SK-N-SH treated with all-trans-retinoic acid at 6 μM for 48 hours (cell line): ENCODE measurements around the gene ADK.

Experiments used
- ATAC-seq: fragments of 200-7000 bp; cut with Tn5 transposase; 3 replicates; pipeline ENCODE4 v1.9.1; 2020; ENCODE audit warnings: mild to moderate bottlenecking, moderate library complexity
- ARNTL ChIP-seq: fragments of 450-650 bp; formaldehyde crosslinking; IDR thresholded peaks from 2 replicates; pipeline ENCODE4 v1.5.0; 2020; ENCODE audit warnings: low read depth, mild to moderate bottlenecking, moderate library complexity, borderline replicate concordance
- BACH2 ChIP-seq: fragments of 250-450 bp; sonication (Bioruptor Pico); IDR thresholded peaks from 2 replicates; pipeline ENCODE4 v1.9.0; 2021; ENCODE audit warnings: mild to moderate bottlenecking, borderline replicate concordance
- CSDC2 ChIP-seq: fragments of 250-450 bp; sonication (Bioruptor Pico); IDR thresholded peaks from 2 replicates; pipeline ENCODE4 v1.5.0; 2020; ENCODE audit warnings: mild to moderate bottlenecking, moderate library complexity
- ESRRG ChIP-seq: fragments of 250-450 bp; sonication (Bioruptor Pico); IDR thresholded peaks from 2 replicates; pipeline ENCODE4 v1.6.1; 2021; ENCODE audit warnings: mild to moderate bottlenecking
- GLIS3 ChIP-seq: fragments of 250-450 bp; sonication (Bioruptor Pico); IDR thresholded peaks from 2 replicates; pipeline ENCODE4 v1.5.0; 2020; ENCODE audit warnings: mild to moderate bottlenecking, moderate library complexity
- ISL1 ChIP-seq: fragments of 250-450 bp; sonication (Bioruptor Pico); IDR thresholded peaks from 2 replicates; pipeline ENCODE4 v2.1.2; 2022; ENCODE audit warnings: mild to moderate bottlenecking, moderate library complexity
- OSR1 ChIP-seq: fragments of 250-450 bp; sonication (Bioruptor Pico); IDR thresholded peaks from 2 replicates; pipeline ENCODE4 v1.8.0; 2022; ENCODE audit warnings: moderate library complexity, mild to moderate bottlenecking, inconsistent platforms
- PPARA ChIP-seq: fragments of 250-450 bp; sonication (Bioruptor Pico); IDR thresholded peaks from 2 replicates; pipeline ENCODE4 v1.5.0; 2020; ENCODE audit warnings: mild to moderate bottlenecking, borderline replicate concordance
- RARB ChIP-seq: fragments of 250-450 bp; sonication (Bioruptor Pico); IDR thresholded peaks from 2 replicates; pipeline ENCODE4 v1.8.0; 2021; ENCODE audit warnings: mild to moderate bottlenecking, moderate library complexity
- SNAI2 ChIP-seq: fragments of 250-450 bp; sonication (Bioruptor Pico); IDR thresholded peaks from 2 replicates; pipeline ENCODE4 v1.5.0; 2020; ENCODE audit warnings: mild to moderate bottlenecking, moderate library complexity
- TOX ChIP-seq: fragments of 250-450 bp; sonication (Bioruptor Pico); IDR thresholded peaks from 2 replicates; pipeline ENCODE4 v1.8.0; 2021; ENCODE audit warnings: mild to moderate bottlenecking, moderate library complexity, borderline replicate concordance
- ZC3H10 ChIP-seq: fragments of 250-450 bp; sonication (Bioruptor Pico); IDR thresholded peaks from 2 replicates; pipeline ENCODE4 v1.5.1; 2021; ENCODE audit warnings: mild to moderate bottlenecking, moderate library complexity
- ZFP3 ChIP-seq: fragments of 250-450 bp; sonication (Bioruptor Pico); IDR thresholded peaks from 2 replicates; pipeline ENCODE4 v1.5.0; 2020; ENCODE audit warnings: mild to moderate bottlenecking, moderate library complexity
- ZFP30 ChIP-seq: fragments of 450-650 bp; formaldehyde crosslinking; IDR thresholded peaks from 2 replicates; pipeline ENCODE4 v1.5.0; 2022; ENCODE audit warnings: mild to moderate bottlenecking, moderate library complexity
- ZNF565 ChIP-seq: fragments of 450-650 bp; formaldehyde crosslinking; conservative IDR thresholded peaks from 2 replicates; pipeline ENCODE4 v1.5.0; 2020; ENCODE audit warnings: low read depth, mild to moderate bottlenecking, moderate library complexity
- ZNF70 ChIP-seq: fragments of 450-650 bp; formaldehyde crosslinking; IDR thresholded peaks from 2 replicates; pipeline ENCODE4 v1.5.0; 2020; ENCODE audit warnings: mild to moderate bottlenecking, moderate library complexity
- ZNF8 ChIP-seq: fragments of 450-650 bp; formaldehyde crosslinking; IDR thresholded peaks from 2 replicates; pipeline ENCODE4 v1.5.0; 2020; ENCODE audit warnings: mild to moderate bottlenecking, moderate library complexity
- TF ChIP-seq, protein P1 (sequence below): fragments of 250-450 bp; sonication (Bioruptor Pico); IDR thresholded peaks from 2 replicates; pipeline ENCODE4 v1.5.1; 2021; ENCODE audit warnings: mild to moderate bottlenecking, moderate library complexity
- TF ChIP-seq, protein P2 (sequence below): fragments of 250-450 bp; sonication (Bioruptor Pico); IDR thresholded peaks from 2 replicates; pipeline ENCODE4 v1.8.0; 2020; ENCODE audit warnings: mild to moderate bottlenecking, moderate library complexity, borderline replicate concordance
- TF ChIP-seq, protein P3 (sequence below): fragments of 250-450 bp; sonication (Bioruptor Pico); IDR thresholded peaks from 2 replicates; pipeline ENCODE4 v1.8.0; 2021; ENCODE audit warnings: low read depth, mild to moderate bottlenecking, moderate library complexity, borderline replicate concordance
- TF ChIP-seq, protein P4 (sequence below): fragments of 250-450 bp; sonication (Bioruptor Pico); IDR thresholded peaks from 2 replicates; pipeline ENCODE4 v1.5.0; 2020; ENCODE audit warnings: mild to moderate bottlenecking, moderate library complexity

ADK gene

DNA sequence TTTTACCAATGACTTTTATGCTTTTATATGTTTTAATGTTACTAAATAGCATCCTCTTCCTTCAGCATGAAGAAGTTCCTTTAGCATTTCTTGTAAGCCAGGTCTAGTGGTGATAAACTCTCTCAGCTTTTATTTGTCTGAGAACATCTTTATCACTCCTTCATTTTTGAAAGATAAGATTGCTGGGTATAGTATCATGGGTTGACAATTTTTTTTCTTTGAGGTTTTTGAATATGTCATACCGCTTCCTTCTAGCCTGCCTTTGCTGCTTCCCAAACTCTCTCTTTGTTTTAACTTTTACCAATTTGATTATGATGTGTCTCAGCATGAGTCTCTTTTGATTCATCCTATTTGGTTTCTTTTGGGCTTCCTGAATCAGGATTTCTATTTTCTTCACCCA lies 567.2 kb downstream of the ADK start (continued):
- TF ChIP-seq, protein P1, sequence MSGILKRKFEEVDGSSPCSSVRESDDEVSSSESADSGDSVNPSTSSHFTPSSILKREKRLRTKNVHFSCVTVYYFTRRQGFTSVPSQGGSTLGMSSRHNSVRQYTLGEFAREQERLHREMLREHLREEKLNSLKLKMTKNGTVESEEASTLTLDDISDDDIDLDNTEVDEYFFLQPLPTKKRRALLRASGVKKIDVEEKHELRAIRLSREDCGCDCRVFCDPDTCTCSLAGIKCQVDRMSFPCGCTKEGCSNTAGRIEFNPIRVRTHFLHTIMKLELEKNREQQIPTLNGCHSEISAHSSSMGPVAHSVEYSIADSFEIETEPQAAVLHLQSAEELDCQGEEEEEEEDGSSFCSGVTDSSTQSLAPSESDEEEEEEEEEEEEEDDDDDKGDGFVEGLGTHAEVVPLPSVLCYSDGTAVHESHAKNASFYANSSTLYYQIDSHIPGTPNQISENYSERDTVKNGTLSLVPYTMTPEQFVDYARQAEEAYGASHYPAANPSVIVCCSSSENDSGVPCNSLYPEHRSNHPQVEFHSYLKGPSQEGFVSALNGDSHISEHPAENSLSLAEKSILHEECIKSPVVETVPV = no peak
- TF ChIP-seq ZNF565 (CRISPR knock-in tag) (no peak), ESRRG (no peak), SNAI2 (no peak), ZFP3 (no peak)
- TF ChIP-seq, protein P2, sequence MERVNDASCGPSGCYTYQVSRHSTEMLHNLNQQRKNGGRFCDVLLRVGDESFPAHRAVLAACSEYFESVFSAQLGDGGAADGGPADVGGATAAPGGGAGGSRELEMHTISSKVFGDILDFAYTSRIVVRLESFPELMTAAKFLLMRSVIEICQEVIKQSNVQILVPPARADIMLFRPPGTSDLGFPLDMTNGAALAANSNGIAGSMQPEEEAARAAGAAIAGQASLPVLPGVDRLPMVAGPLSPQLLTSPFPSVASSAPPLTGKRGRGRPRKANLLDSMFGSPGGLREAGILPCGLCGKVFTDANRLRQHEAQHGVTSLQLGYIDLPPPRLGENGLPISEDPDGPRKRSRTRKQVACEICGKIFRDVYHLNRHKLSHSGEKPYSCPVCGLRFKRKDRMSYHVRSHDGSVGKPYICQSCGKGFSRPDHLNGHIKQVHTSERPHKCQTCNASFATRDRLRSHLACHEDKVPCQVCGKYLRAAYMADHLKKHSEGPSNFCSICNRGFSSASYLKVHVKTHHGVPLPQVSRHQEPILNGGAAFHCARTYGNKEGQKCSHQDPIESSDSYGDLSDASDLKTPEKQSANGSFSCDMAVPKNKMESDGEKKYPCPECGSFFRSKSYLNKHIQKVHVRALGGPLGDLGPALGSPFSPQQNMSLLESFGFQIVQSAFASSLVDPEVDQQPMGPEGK (CRISPR knock-in tag) = no peak

DNA sequence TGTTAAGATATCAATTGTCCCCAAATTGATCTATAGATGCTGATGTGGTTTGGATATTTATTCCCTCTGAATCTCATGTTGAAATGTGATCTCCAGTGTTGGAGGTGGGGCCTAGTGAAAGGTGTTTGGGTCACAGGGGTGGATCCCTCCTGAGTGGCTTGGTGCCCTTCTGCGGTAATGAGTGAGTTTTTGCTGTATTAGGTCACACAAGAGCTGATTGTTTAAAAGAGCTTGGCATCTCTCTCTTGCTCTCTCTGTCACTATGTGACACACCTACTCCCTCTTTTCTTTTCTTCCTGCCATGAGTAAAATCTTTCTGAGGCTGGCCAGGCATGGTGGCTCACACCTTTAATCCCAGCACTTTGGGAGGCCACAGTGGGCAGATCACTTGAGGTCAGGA lies 577.2 kb downstream of the ADK start:
- TF ChIP-seq SNAI2 (no peak), CSDC2 (no peak), ZFP3 (no peak), ZNF565 (CRISPR knock-in tag) (no peak), ESRRG (no peak), ZFP30 (CRISPR knock-in tag) (no peak), ARNTL (CRISPR knock-in tag) (no peak), ZNF70 (CRISPR knock-in tag) (no peak), ZNF8 (CRISPR knock-in tag) (no peak), PPARA (CRISPR knock-in tag) (no peak), TOX (no peak), OSR1 (CRISPR knock-in tag) (no peak), BACH2 (no peak), RARB (no peak), ZC3H10 (CRISPR knock-in tag) (no peak)
- TF ChIP-seq, protein P3, sequence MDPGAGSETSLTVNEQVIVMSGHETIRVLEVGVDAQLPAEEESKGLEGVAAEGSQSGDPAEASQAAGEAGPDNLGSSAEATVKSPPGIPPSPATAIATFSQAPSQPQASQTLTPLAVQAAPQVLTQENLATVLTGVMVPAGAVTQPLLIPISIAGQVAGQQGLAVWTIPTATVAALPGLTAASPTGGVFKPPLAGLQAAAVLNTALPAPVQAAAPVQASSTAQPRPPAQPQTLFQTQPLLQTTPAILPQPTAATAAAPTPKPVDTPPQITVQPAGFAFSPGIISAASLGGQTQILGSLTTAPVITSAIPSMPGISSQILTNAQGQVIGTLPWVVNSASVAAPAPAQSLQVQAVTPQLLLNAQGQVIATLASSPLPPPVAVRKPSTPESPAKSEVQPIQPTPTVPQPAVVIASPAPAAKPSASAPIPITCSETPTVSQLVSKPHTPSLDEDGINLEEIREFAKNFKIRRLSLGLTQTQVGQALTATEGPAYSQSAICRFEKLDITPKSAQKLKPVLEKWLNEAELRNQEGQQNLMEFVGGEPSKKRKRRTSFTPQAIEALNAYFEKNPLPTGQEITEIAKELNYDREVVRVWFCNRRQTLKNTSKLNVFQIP (CRISPR knock-in tag) = no peak
- TF ChIP-seq, protein P1 = no peak
- TF ChIP-seq, protein P2 (CRISPR knock-in tag) = no peak
- TF ChIP-seq, protein P4, sequence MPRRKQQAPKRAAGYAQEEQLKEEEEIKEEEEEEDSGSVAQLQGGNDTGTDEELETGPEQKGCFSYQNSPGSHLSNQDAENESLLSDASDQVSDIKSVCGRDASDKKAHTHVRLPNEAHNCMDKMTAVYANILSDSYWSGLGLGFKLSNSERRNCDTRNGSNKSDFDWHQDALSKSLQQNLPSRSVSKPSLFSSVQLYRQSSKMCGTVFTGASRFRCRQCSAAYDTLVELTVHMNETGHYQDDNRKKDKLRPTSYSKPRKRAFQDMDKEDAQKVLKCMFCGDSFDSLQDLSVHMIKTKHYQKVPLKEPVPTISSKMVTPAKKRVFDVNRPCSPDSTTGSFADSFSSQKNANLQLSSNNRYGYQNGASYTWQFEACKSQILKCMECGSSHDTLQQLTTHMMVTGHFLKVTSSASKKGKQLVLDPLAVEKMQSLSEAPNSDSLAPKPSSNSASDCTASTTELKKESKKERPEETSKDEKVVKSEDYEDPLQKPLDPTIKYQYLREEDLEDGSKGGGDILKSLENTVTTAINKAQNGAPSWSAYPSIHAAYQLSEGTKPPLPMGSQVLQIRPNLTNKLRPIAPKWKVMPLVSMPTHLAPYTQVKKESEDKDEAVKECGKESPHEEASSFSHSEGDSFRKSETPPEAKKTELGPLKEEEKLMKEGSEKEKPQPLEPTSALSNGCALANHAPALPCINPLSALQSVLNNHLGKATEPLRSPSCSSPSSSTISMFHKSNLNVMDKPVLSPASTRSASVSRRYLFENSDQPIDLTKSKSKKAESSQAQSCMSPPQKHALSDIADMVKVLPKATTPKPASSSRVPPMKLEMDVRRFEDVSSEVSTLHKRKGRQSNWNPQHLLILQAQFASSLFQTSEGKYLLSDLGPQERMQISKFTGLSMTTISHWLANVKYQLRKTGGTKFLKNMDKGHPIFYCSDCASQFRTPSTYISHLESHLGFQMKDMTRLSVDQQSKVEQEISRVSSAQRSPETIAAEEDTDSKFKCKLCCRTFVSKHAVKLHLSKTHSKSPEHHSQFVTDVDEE = no peak
- ATAC-seq = no peak

DNA sequence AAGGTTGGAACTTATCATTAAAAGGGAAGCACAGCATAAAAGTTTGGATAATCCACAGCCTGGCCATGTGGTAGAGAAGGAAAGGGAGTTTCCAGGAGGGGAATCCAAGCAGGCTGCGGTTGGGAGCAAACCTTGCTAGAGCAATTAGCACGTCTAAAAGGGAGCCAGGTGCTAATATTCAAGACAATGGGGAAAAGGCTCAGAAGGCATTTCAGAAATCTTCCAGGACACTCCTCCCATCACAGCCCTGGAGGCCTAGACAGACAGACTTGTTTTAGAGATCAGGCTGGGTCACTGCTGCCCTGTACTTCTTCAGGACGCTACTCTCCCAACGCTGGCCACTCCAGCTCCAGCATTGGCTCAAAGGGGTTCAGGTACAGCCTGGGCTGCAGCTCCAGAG lies 579.2 kb downstream of the ADK start:
- no peak for ATAC-seq
- TF ChIP-seq ZNF565 (CRISPR knock-in tag) = no peak
- TF ChIP-seq ZC3H10 (CRISPR knock-in tag) = no peak
- TF ChIP-seq, protein P3 (CRISPR knock-in tag) = no peak
- TF ChIP-seq ESRRG = no peak
- TF ChIP-seq ZFP30 (CRISPR knock-in tag) = no peak
- TF ChIP-seq, protein P2 (CRISPR knock-in tag) = no peak
- TF ChIP-seq ARNTL (CRISPR knock-in tag) = no peak
- TF ChIP-seq TOX = no peak
- TF ChIP-seq ZNF8 (CRISPR knock-in tag) = no peak
- TF ChIP-seq GLIS3 (CRISPR knock-in tag) = no peak
- no peak for TF ChIP-seq ZFP3
- TF ChIP-seq PPARA (CRISPR knock-in tag) = no peak
- TF ChIP-seq ISL1 (CRISPR knock-in tag) = no peak
- no peak for TF ChIP-seq RARB
